ENCODE results near the gene TTF1.
"Not testable (repeated sequence)": the region's sequence is repeated elsewhere in the genome, so short reads cannot be mapped to it uniquely, and the experiment has no call there.

TTF1 gene

GRCh38 chr9:132410642-132411041, 4.0 kb upstream of the TTF1 start:
- peak; percentile 16 for DNase-seq

DNA sequence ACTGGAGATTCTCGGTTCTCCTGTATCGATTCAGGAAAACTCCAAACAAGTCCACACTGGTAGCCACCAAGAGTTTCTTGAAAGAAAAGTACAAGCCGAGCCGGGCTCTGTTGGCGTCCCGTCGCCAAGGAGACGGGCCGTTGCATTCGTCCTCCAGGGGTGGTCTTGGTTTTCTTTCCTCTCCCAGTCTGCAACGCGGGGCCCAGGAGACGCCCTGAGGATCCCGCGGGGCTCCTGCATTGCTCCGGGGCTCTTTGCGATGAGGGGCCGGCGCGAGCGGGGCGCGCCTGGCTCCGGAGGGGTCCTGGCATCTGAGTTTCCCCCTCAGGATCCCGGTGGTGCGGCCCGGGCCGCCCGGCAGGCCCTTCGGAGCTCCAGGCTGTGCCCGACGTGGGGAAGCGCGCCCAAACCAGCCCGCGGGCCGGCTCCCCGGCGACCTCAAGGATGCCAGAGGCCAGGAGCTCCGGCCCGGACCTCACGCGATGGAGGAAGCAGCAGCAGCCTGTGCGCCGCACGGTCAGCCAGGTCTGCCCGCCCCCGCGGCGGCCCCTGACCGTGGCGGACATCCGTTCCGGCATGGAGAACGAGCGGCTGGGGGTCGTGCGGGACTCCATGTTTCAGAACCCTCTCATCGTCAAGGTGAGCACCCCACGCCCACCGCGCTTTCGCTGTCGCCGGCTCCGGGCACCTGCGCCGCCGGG, 3.3 kb upstream of the TTF1 start, which contains the start of gene CFAP77:
CFAP77 (plus strand) TSS at position 384 of the 701 bp plus-strand sequence; CDS start at position 445, 61 bp downstream.
- peak; percentile 31 for DNase-seq

- no peak for DNase-seq
Observed at GRCh38 chr9:132408521-132408920, 1.9 kb upstream of the TTF1 start.

GRCh38 chr9:132407196-132407595, 556 bp upstream of the TTF1 start:
- no peak for DNase-seq

DNA sequence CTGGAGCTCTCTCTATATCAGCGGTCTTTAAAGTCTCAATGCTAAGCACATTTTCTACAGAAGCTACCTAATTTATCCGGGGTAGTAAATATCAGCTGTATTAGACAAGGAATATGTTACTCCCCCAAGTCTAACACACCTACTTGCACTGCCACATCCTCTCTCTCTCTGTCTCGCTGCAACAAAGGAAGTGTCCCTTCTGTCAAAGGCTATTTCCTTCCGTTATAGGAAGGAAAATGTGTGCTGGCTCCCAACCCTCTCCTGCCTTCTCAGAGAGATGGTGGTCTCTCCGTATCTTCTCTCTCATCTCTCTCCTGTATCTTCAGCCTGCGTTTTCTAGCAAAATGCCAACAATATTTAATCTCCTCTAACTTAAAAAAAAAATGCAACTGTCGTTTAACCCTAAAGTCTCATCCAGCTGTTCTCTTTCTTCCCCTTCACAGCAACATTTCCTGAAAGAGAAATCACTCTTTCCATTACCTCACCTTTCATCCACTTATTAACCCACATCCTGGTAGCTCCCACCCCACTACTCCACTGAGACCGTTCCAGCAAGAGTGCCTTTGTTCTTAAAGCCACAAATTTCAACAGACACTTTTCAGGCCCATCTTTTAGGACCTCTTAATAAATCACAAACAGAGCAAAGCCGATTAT, 2.3 kb downstream of the TTF1 start:
- peak; percentile 11 for DNase-seq

DNA sequence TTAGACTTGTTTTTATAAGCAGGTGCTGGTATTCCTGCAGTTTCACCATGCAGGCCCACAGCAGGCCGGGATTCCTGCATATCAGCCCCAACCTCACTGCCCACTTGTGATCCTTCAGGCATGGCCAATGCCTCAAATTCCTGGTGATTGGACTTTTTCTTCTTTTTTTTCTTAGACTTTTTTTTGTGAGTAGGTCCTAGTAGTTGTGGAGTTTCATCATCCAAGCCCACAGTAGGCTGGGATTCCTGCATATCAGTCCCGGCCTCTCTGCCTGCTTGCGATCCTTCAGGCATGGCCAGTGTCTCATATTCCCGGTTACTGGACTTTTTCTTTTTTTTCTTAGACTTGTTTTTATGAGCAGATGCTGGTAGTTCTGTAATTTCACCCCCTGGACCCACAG, 4.8 kb downstream of the TTF1 start:
- no peak for DNase-seq

DNA sequence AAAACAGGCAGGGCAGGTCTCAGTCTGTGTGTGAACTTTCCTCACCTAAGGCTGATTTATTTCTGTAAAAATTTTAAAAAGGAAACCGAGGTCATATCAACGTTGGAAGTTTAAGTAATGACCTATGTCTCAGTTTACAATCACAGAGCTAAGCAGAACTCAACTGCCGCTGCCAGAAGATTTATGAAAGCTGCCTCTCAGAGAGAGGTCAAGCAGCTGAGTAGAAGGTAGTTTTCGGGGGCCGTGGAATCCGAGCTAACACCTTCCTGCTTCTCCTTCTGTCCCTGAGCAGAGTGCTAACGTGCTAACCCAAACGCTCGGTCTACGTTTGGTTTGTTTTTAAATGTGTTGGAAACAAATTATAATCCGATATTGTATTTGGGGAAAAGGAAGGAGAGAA, 11.1 kb downstream of the TTF1 start:
- DNase-seq, result no peak

- DNase-seq, result no peak
Observed at GRCh38 chr9:132391449-132391848, 15.2 kb downstream of the TTF1 start.

- DNase-seq, result no peak
Observed at GRCh38 chr9:132390966-132391365, 15.7 kb downstream of the TTF1 start.

GRCh38 chr9:132387133-132387532, 19.5 kb downstream of the TTF1 start:
- DNase-seq, result no peak

- no peak for DNase-seq
Observed at GRCh38 chr9:132384376-132384775, 22.3 kb downstream of the TTF1 start.

DNA sequence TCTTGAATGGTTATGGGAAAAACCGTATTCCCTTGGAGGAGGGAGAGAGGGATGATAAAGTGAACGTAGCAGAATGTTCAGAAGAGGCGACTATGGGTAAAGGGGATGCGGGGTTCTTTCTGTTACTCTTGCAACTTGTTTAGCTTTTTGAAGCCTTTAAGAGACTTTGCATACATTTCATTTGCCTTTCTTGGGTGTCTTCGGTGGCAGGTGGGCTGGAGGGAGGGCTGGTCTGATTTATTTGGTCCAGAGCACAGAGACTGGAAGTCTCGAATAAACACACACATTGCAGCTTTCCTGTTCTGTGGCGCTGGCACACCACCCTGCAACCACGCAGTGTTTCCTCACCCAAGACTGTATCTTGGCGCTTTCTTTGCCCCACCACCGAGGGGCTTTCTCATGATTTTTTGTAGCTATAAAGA, 23.2 kb downstream of the TTF1 start:
- DNase-seq, result no peak

DNA sequence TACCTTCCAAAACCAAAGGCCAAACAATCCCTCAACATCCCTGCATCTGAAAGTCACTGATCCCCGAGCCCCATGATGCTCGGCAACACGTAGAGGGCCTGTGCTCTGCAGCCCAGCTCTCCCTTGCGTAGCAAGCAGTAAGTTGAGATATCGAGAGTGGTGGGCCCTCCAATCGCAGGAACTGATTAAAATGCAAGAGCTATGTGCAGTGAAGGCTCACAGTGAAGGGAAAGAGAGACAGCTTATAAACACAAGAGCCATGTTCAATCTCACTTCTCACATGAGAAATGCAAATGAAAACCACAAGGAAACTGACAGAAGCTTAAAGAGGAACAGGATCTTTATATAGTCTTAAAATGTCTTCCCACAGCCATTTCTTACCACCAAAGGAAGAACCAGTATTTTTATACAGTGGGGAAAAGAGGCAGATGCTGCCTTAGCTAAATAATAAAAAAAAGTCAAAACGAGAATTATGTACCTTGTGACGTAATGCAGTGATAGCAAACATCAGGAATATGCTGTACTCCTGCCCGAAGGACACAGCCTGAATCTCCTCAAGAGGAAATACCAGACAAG, 24.6 kb downstream of the TTF1 start:
- no peak for DNase-seq

- DNase-seq, result not testable (repeated sequence)
Observed at GRCh38 chr9:132378416-132378815, 28.2 kb downstream of the TTF1 start.

DNA sequence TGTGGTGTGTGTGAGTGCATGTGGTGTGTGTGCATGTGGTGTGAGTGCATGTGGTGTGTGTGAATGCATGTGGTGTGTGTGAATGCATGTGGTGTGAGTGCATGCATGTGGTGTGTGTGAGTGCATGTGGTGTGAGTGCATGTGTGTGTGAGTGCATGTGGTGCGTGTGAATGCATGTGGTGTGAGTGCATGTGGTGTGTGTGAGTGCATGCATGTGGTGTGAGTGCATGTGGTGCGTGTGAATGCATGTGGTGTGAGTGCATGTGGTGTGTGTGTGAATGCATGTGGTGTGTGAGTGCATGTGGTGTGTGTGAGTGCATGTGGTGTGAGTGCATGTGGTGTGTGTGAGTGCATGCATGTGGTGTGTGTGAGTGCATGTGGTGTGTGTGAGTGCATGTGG, 28.9 kb downstream of the TTF1 start:
- not testable (repeated sequence) for DNase-seq

DNA sequence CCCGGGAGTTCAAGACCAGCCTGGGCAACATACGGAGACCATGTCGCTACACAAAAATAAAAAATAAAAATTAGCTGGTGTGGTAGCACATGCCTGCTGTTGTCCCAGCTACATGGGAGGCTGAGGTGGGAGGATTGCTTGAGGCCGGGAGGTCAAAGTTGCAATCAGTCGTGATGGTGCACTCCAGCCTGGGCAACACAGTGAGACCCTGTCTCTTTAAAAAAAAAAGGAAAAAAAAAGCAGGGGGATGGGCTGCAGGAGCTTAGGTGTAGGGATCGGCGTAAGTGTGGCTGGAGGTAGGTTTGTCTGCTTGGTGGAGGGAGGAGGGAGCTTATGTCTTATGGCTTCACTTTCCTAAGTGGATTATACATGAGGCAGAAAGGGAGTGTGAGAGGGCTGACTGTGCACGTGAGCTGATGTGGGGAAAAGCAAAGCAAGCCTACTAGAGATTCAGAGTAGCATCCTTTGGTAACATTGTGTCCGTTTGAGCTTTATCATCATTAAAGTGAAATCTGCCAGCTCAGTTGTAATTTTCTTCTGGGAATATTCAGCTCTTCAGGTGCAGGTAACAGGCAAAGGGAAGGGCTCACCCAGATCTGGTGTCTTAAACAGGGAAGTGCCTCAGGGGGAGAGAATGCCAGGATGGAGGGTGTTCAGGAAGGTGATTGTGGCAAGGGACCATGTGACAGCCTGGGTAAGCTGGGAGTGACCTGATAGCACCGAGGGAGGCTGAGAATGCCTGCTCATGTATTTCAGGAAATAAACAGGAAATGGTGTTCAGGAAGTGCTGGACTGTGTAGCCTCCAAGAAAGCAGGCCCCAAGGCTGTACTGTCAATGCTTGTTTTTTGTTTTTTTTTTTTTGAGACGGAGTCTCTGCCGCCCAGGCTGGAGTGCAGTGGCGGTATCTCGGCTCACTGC, 34.2 kb downstream of the TTF1 start:
- DNase-seq, result no peak

DNA sequence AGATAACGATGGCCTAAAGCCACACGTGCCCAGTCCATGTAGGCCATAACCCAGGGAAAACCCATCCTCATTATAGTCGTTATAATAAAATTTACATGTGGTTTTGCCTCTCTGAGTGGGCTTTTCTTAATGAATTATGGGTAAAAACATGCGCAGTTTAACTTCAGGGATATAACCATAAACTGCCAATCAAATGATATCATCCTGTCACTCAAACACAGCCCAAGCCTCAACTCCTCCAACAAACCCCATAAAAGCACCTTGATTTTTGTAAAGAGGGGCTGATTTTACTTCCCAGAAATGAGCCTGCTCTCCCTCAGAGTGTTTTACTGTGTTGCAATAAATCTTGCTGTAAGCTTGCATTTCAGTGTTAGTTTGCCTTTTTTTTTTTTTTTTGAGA, 36.0 kb downstream of the TTF1 start:
- no peak for DNase-seq

DNA sequence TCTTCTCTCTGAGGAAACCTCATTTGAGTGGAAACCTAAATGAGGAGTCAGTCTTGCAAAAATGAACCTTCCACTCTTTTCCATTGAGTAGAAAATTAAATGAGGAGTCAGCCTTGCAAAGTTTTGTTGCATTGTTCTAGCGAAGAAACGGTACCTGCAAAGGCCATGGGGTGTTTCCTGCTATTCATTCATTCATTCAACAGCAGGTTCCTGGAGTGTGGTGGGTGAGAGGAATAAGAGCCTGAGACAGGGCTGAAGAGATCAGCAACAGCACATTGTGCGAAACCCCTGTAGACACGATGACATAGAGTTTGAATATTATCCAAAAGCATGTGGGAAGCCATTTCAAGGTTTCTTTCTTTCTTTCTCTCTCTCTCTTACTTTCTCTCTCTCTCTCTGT, 37.2 kb downstream of the TTF1 start:
- no peak for DNase-seq

DNA sequence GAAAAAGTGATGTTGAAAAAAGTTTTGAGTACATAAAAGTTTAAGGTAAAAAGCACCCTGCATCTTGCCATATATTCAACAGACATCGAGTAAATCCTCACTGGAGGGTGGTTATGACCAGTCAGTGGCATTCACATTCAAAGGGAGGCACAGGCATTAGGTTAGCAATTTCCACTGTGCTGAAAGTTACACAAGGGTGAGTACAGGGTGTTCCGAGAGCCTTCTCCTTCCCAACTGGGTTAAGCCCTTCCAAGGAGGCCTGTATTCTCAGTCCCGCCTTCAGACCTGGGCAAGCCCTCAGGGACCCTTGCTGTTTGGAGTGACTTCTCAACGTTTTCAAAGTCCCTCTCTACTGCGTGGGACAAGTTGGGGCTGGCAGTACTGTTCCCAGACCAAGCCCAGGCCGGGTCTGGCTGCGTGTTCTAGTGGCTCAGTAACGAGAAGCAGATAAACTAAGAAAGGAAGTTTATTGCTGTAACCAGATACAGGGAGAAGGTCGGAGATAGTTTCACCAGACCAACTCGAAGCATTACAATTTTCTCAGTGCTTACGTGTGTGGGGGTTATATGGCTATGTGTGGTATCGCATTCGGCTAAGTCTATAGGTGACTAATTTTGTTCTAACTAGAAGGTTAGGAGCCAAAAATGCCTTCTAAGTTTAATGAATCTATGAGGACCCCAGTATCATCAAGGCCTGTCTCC, 38.9 kb downstream of the TTF1 start:
- no peak for DNase-seq

DNA sequence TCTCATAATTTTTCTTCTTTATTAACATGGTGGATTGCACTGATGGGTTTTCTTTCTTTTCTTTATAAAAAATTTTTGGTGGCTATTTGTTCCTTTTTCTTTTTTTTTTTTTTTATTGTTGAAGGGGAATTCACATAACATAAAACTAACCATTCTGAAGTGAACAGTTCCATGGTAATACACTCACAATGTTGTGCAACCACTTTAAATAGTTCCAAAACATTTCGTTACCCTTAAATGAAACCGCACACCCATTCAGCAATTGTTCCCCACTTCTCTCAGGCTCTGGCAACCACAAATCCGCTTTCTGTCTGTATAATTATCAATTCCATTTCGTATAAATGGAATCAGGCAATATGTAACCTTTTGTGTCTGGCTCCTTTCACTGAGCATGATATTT, 40.2 kb downstream of the TTF1 start:
- DNase-seq, result no peak

DNA sequence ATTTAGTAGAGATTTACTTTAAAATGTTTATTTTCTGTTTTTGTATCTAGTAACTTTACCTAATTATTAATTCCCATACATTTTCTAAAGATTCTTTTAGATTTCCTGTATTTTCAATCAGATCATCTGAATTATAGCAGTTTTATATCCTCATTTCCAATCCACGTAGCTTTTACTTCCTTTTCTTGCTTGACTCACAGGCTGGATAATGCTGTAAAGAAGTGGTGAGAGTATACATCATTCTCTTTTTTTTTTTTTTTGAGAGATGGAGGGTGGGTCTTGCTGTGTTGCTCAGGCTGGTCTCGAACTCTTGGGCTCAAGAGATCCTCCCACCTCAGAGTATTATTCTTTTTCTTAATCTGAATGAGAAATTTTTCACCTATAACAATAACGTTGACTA, 40.7 kb downstream of the TTF1 start:
- DNase-seq, result no peak

- no peak for DNase-seq
Observed at GRCh38 chr9:132364068-132364467, 42.6 kb downstream of the TTF1 start.

GRCh38 chr9:132357764-132358163, 48.9 kb downstream of the TTF1 start:
- no peak for DNase-seq
